Esophagus muscularis mucosa (tissue), 4 donors: ENCODE data around the gene KL. TPM values are rescaled to one million over a fixed set of nuclear protein-coding genes. Genes with fewer than 3 reads are reported as not detected.

Source experiments
- DNase-seq: peaks from one replicate; pipeline ENCODE4 v3.0.0-alpha.2; 2017; ENCODE audit errors: extremely low spot score
- H3K27ac ChIP-seq, 4 donors: fragments of 200-600 bp; sonication (generic); replicated peaks in 1 of 4; 1 replicate in 3 of 4; 2 replicates in 1 of 4; pipeline ENCODE4 v1.5.1; 2016 to 2019; ENCODE audit warnings: mild to moderate bottlenecking in 1 of 4
- H3K27me3 ChIP-seq, 4 donors: fragments of 200-600 bp; sonication (generic); one replicate each; pipeline versions ENCODE4 v1.5.1 to v1.6.0; 2016 to 2019
- H3K36me3 ChIP-seq, 4 donors: fragments of 200-600 bp; sonication (generic); one replicate each; pipeline ENCODE4 v1.5.1; 2016 to 2019
- H3K4me1 ChIP-seq, 4 donors: fragments of 200-600 bp; sonication (generic); one replicate each; pipeline ENCODE4 v1.5.1; 2016 to 2019
- H3K4me3 ChIP-seq, 4 donors: fragments of 200-600 bp; sonication (generic); 1 replicate in 2 of 4; 2 replicates in 2 of 4; pipeline ENCODE4 v1.5.1; 2016 to 2019; ENCODE audit warnings: mild to moderate bottlenecking in 4 of 4, moderate library complexity in 1 of 4
- H3K9me3 ChIP-seq, 4 donors: fragments of 200-600 bp; sonication (generic); 1 replicate in 3 of 4; 2 replicates in 1 of 4; pipeline ENCODE4 v1.5.1; 2016 to 2019
- CTCF ChIP-seq, 3 experiments: fragments of 200-600 bp in 2 of 3; fragments of 450-650 bp in 1 of 3; sonication (generic) in 2 of 3; IDR thresholded peaks; one replicate each; pipeline ENCODE4 v1.5.1; 2017 to 2019; ENCODE audit warnings: antibody characterized with exemption in 3 of 3, mild to moderate bottlenecking in 2 of 3, moderate library complexity in 1 of 3
- EP300 ChIP-seq: sonication (generic); formaldehyde crosslinking; IDR thresholded peaks from one replicate; pipeline ENCODE4 v1.6.1; 2017; ENCODE audit warnings: antibody characterized with exemption
- POLR2A ChIP-seq: fragments of 450-650 bp; IDR thresholded peaks from one replicate; pipeline ENCODE4 v1.6.1; 2017; ENCODE audit warnings: antibody characterized with exemption, moderate library complexity, mild to moderate bottlenecking, low read depth
- POLR2AphosphoS5 ChIP-seq, 2 donors: sonication (generic); formaldehyde crosslinking; IDR thresholded peaks; one replicate each; pipeline ENCODE4 v1.6.1; 2017; ENCODE audit warnings: antibody characterized with exemption in 2 of 2
- WGBS: methylation state at CpG from one replicate; pipeline ENCODE4 v1.1.5; 2018; 5-methylcytosine and 5-hydroxymethylcytosine counted together
- intact Hi-C: fragments of 100-400 bp; cut with DNase I; formaldehyde crosslinking; loops from one replicate; pipeline ENCODE4 v1.15.1; 2023
- total RNA-seq, 4 donors: library from RNA; depleted of rRNA; stranded (reverse); fragments of >200 nt; gene quantifications; one replicate each; pipeline versions ENCODE4 v1.1.0 to v1.2.1, GENCODE V29; 2016

The KL gene
- total RNA-seq, 4 donors from 2014 or later, result 3.7 to 6.7 (median 5.5) TPM

- H3K4me3 ChIP-seq, result no peak overlapping the region
- peaks cover 9 to 54% (median 35%) of the 10 kb centered on the region in 4 donors for H3K36me3 ChIP-seq
- TF ChIP-seq CTCF (IDR thresholded peaks at IDR 0.05) (no peak), EP300 (no peak), POLR2A (no peak), POLR2AphosphoS5 (IDR thresholded peaks at IDR 0.05) (no peak)
- peaks cover 0 to 4% (median under 1%) of the 10 kb centered on the region in 4 donors for H3K9me3 ChIP-seq
- intact Hi-C loops, result no loop called here
- peaks cover 14 to 33% (median 33%) of the 10 kb centered on the region in 4 donors for H3K4me1 ChIP-seq
- WGBS, result 86% methylated on average over 4 of the region's 4 CpGs
- no peaks in the 10 kb centered on the region for H3K27me3 ChIP-seq
- H3K27ac ChIP-seq, result no peak overlapping the region
- peak; percentile 72 for DNase-seq
Measured at GRCh38 chr13:33103457-33103856, 87.2 kb downstream of the KL start.

- Histone ChIP-seq H3K27me3 (no peaks in the 10 kb centered on the region), H3K4me1 (peaks cover 35 to 54% (median 53%) of the 10 kb centered on the region in 4 donors), H3K4me3 (no peak overlapping the region), H3K36me3 (peaks cover 9 to 75% (median 42%) of the 10 kb centered on the region in 4 donors), H3K27ac (peak overlapping the region; percentile 71 to 78 (median 74)), H3K9me3 (no peaks in the 10 kb centered on the region)
- no peak for TF ChIP-seq CTCF (IDR thresholded peaks at IDR 0.05)
- no peak for TF ChIP-seq POLR2AphosphoS5 (IDR thresholded peaks at IDR 0.05)
- TF ChIP-seq EP300, result no peak
- TF ChIP-seq POLR2A, result no peak
- peak; percentile 78 for DNase-seq
- intact Hi-C loops, result no loop called here
- 79% methylated on average over 9 of the region's 9 CpGs for WGBS
Measured at GRCh38 chr13:33105387-33106005, 89.3 kb downstream of the KL start.

GRCh38 chr13:33106656-33107360 is 90.6 kb downstream of the KL start:
- intact Hi-C loops, result no loop called here

GRCh38 chr13:33107361-33107760 is 91.1 kb downstream of the KL start:
- intact Hi-C loops, result no loop called here
- Histone ChIP-seq H3K4me3 (no peak overlapping the region), H3K27ac (peak overlapping the region; percentile 71 to 78 (median 74)), H3K4me1 (peaks cover 53 to 72% (median 72%) of the 10 kb centered on the region in 4 donors), H3K27me3 (no peaks in the 10 kb centered on the region), H3K36me3 (peaks cover 9 to 92% (median 43%) of the 10 kb centered on the region in 4 donors), H3K9me3 (no peaks in the 10 kb centered on the region)
- WGBS, result 45% methylated on average over 2 of the region's 2 CpGs
- TF ChIP-seq CTCF (IDR thresholded peaks at IDR 0.05), result no peak
- TF ChIP-seq POLR2A, result no peak
- no peak for TF ChIP-seq POLR2AphosphoS5 (IDR thresholded peaks at IDR 0.05)
- no peak for TF ChIP-seq EP300
- no peak for DNase-seq

More at GRCh38 chr13:33106656-33107360, 90.6 kb downstream of the KL start:
- 68% methylated on average over 7 of the region's 7 CpGs for WGBS
- peaks cover 48 to 67% (median 66%) of the 10 kb centered on the region in 4 donors for H3K4me1 ChIP-seq
- no peaks in the 10 kb centered on the region for H3K9me3 ChIP-seq
- H3K27ac ChIP-seq, result peak overlapping the region; percentile 71 to 78 (median 74)
- TF ChIP-seq POLR2A (no peak), EP300 (no peak), POLR2AphosphoS5 (IDR thresholded peaks at IDR 0.05) (peak; percentile 32 to 50), CTCF (IDR thresholded peaks at IDR 0.05) (no peak)
- DNase-seq, result peak; percentile 84
- no peak overlapping the region for H3K4me3 ChIP-seq
- H3K27me3 ChIP-seq, result no peaks in the 10 kb centered on the region
- peaks cover 9 to 86% (median 43%) of the 10 kb centered on the region in 4 donors for H3K36me3 ChIP-seq
